HG03066 (cell line): ENCODE measurements around the gene ANO2.

ENCODE experiments used
- ATAC-seq: cut with Tn5 transposase; IDR thresholded peaks from one replicate; pipeline ENCODE4 v1.9.1; 2021; ENCODE audit warnings: low read depth; ENCODE audit not compliant: unreplicated experiment

The ANO2 gene

DNA sequence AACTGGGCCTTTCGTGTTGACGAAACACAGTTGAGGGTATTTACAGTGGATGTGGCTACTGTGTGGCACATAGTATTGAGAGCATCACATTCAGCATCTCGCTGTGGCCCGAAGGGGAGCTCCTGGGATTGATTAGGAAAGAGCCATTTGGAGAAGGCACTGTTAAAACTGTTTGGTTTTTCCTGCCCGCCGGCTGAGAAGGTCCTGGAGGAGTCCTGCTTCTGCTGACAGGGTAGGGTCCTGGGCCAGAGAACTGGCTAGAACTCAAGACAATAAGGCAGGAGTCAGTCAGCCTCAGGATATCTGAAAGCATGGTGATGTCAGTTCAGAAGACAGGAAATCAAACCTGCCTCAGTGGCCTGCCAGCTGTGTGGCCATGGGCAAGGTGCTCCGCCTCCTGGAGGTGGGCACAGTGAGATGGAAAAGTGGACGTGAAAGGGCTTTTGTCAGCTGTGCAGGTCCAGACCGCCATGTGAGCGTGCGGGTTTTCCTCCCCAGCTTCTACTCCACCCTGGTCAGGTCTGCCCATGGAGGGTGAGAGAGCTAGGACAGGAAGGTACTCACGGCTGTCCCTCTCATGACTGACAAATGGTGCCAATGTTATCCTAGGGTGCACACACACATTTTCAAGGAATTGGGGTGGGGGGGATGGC is 420.8 kb downstream of the ANO2 start:
- no peak for ATAC-seq

DNA sequence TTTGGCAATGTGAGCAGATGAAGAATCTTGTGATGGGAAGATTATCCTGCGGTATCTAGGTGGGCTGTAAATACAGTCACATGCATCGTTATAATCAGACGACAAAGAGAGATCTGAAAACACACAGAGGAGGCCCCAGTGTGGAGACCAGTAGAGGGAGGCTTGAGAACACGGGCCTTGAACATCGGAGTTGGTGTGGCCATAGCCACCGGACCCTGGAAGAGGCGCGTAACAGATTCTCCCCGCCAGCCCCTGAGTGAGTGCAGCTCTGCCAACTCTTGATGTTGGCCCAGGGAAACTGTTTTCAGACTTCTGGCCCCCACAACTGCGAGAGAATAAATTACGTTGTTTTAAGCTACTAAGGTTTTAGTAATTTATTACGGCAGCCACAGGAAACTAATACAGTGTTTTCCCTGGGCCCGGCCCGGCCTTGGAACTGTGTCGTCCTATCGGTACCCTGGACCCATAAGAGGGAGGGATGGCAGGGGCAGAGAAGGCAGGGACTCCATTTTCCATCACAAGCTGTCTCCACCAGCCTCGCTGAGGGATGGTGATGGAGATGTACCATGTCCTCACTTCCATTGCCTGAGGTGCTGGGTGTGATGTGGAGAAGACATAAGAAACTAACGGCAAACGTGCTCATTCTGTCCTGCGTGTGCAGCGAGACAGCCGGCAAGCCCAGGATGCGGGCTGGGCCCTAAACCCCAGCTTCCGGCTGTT is 421.5 kb downstream of the ANO2 start:
- no peak for ATAC-seq

DNA sequence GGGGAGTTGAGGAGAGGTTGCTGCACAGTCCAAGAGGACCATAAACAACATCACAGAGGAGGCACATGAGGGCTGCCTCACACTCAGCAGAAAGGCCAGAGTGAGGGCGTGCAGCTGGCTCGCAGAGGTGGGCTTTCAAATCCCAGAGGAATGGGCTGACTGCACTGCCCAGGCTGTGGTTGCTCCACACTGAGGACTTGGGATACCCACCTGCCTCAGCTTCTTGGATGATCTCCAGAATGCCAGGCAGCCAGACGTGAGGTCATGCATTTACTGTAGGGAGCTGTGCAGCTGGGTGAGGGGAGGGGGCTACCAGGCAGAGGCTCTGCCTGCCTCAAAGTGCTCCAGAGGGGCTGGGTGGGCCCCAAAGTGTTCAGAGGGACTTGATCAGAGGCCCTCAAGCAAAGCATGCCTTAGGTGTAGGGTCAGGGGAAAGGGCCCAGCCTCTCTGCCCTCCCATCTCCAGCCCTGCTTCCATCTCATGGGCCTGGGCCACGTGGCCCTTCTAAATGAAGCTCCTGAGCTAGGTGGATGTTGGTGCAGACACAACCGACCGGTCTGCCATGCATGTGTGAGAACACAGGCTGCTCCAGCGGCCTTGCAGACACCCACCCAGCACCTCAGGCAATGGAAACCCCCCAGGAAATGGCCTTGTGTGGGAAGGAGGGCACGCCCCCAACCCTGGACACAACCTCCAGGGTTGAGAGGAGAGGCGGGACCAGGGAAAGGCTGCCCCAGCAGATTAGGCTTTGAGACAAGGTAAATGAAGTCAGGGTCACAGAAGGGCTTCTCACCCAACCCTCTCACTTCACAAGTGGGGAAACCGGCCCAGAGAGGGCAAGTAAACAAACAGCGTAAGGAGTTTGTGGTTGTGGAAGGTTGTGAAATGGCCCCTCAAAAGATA is 422.4 kb downstream of the ANO2 start:
- no peak for ATAC-seq

DNA sequence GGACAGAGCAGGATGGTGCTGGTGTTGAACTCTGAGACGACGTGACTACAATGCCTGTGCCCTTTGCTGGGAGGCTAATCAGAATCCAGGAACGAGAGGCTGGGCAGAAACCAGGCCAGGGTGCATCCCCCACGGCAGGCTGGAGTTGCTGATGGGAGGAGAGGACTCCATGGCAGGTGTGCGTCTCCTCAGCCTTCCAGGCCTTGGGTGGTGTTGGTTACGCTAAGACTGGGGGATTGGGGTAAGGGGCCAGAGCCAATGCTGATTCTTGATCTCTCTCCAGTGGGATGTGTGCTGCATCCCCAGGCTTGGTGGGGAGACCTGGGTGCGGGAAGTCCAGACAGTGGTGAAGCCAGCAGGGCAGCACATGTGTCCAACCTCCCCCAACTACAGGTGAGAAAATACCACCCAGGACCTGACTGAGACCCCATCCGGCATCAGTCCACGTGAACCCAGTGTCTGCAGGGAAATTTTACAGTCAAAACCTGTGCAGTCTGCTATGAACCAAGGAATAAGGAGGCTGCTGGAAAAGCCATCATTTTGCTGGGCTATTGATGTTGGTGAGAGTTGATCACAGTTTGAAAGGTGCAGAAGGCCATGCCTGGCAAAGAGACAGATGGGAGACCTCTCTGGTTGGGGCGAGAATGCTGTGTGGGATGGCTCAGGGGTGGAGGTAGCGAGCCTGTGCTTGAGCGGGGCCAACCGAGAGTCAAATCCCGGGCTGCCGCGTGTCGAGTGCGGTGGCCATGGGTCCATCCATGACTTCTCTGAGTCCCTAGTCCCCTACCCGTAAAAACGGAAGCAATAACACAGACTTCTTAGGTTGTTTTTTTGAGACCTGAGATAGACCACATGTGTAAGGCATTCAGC is 423.4 kb downstream of the ANO2 start:
- no peak for ATAC-seq

DNA sequence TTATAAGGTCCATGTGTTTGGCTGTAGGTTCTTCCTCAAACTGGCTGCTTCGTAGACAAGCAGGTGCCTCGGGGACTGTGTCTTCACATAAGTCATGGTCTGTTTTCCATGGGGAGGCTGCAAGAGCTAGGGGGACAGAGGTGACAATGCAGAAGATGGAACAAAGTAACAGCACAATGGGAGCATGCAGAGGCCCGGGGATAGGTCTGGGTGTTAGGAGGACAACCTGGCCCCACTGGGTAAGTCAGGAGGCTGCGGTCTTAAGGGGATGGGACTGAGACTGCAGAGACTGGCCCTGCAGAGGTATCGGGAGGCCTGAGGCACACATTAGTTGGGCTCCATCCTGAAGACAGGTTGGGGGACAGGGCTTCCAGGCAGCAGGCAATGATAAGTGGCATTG is 424.2 kb downstream of the ANO2 start:
- ATAC-seq: no peak

DNA sequence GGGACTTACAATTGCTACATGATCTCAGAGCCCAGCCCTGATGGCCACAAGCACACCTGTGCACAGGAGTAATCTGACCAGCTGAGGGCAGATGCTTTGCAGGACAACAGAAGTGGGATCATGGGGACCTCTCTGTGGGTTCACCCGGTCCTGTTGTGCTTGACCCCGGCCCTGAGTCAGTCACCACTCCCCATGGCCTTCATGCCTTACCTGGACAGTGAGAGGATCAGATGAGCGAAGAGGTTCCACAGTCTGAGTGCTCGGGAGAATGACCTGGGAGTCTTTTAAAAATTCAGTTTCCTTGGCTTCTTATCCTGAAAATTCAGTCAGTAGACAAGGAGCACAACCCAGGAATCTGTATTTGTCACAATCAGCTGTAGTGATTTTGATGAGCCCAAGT is 425.0 kb downstream of the ANO2 start:
- ATAC-seq: no peak

DNA sequence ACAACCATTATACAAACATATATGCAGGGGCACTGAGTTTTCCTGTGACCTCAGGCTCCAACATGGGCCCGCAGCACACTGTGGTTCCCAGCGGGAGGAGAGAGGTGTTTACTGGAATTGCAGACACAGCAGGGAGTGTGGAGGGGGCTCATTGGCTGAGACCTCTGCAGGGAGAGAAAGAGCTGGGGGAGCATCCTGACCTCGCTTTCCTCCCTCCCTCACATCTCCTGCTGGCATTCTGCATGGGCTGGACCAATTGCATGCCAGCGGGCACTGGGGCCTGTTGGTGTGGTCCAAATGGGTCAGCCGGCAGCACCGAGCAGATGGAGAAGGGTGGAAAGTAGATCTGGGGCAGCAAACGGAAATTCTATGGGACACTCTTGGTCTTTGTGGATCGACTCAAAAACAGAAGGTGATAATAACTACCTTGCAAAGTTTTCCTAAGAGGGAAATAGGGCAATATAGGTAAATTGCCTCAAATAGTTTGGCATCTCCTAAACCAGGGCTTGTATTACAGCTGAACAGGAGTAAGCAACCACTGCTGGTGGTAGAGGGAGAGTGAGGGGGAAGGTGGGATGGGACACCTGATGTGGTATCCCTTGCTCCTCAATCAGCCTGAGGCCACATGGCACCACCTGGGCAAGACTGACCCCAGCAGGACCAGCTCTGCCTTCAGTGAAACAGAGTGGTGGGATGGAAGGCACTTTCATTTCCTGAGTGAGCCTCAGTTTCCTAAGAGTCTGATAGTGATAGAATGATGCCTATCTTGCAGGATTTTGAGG is 426.3 kb downstream of the ANO2 start:
- ATAC-seq: no peak

DNA sequence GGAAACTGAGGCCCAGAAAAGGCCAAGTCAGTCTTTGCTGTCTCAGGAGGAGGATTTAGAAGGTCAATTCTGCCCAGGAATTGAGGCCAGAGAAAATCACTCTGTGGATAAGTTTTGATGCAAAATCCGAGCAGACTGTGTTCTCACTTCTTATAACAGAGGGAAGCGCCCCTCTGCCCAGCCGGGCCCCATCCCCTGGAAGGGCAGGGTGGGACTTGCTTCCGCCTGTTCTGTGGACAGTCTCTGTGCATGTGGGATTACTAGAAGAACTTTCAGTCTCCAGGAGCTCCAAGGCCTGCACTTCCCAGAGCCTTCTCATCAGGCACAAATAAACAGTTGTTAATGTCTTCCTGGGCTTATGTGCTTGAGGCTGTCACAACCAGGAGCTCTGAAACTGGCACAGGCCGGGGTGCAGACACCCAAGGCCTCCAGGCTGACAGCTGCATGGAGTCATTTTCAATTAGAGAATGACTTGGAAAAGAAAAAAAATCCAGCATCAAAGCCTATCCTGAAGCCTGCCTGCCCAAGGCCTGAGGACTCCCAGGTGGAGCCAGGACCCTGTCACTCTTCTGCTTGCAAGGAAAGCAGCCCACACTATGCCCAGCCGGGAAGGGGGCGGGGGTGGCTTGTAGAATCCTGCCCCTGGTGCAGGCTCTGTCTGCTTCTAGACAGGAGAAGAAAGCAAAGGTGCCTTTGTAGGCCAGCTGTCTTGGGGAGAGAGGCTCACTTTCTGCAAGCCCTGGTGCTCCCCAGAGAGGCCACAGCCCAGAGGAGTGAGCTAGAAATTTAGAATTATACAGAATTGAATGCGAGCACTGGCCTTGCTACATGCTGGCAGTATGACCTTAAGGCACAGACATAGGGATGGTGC is 428.5 kb downstream of the ANO2 start:
- ATAC-seq: no peak

DNA sequence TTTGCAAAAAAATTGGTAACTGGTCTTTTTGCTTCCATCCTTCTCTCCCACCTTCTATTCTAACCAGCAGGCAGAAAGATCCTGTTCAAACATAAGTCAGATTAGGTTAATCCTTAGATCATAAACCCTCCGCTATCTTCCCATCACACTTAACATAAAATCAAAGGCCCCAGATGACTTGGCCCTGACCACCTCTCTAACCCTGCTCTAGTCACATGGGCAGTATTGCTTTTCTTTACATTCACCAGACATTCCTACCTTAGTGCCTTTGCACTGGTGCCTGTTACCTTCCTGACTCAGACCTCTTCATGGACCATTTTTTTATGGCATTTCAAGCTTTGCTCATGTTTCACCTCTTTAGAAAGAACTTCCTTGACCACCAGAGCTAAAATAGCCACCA is 429.6 kb downstream of the ANO2 start:
- no peak for ATAC-seq

DNA sequence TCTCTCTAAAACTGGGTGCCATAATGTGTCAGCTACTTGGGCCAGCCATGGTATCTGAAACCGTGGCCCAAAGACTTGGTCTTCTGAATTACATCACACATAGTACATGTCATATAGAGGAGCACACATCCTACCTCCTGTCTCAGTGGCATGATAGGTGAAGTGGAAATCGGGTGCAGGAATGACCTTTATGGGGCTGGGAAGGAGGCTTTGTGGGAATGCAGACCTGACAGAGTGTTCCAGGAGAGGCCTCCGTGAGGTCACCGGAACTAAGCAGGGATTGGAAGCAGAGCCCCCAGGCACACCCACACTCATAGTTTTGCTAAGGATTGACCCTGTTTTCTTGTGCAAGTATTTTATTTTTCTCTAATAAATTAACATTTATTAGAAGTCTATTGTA is 430.5 kb downstream of the ANO2 start:
- ATAC-seq: no peak

DNA sequence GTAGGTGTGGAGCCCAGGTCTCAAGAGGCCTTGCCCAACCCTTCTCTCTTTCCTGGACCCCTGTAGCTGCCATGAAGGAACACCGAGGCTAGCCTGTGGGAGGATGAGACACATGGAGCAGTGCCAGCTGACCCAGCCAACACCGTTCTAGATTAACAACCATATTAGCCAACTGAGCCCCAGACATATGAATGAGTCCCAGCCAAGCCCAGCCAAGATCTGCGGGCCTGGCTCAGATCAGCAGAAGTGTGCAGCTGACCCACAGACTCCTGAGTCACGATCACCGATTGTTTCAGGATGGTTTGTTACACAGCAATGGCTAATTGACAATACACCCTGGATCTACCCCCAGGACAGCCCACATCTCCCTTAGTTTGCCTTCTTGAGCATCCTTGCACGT is 431.0 kb downstream of the ANO2 start:
- ATAC-seq: no peak

DNA sequence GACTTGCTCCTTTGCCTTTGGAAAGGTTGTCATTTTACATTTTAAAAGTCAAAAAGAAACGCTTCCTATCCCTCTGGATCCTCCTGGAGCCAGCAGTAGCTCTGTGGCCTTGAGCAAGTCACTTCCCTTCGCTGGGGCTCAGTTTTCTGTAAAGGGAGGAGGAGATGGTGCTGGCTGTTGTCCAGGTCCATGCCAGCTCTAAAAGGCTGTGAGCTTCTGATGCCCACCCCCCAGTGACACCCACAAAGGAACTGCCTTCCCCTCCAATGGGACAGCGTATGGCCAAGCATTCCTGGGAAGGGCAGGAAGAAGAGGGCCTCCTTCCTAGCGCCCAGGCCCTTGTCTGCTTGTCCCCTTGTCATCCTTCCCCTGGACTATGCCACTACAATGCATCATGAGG is 431.7 kb downstream of the ANO2 start:
- no peak for ATAC-seq
